Upper lobe of left lung (tissue), 6 donors: ENCODE data around the gene ATG4C. TPM values are rescaled to one million over a fixed set of nuclear protein-coding genes. Genes with fewer than 3 reads are reported as not detected.
A peak's percentile ranks its signal among the peaks of the same experiment; 100 is the strongest.

Experiments
- ATAC-seq, 2 donors: fragments of 200-7000 bp; cut with Tn5 transposase; one replicate each; pipeline ENCODE4 v1.9.1; 2022; ENCODE audit warnings: mild to moderate bottlenecking in 2 of 2, moderate library complexity in 2 of 2; ENCODE audit not compliant: low FRiP score in 2 of 2
- DNase-seq, 2 donors: peaks; one replicate each; pipeline ENCODE4 v3.0.0-alpha.2; 2019 to 2020
- H3K27ac ChIP-seq, 4 donors: fragments of 200-600 bp; sonication (generic); one replicate each; pipeline ENCODE4 v1.5.1; 2016 to 2019
- H3K27me3 ChIP-seq, 4 donors: fragments of 200-600 bp; sonication (generic); one replicate each; pipeline ENCODE4 v1.5.1; 2017 to 2019
- H3K36me3 ChIP-seq, 4 donors: fragments of 200-600 bp; sonication (generic); one replicate each; pipeline ENCODE4 v1.5.1; 2016 to 2019
- H3K4me1 ChIP-seq, 4 donors: fragments of 200-600 bp; sonication (generic); one replicate each; pipeline ENCODE4 v1.5.1; 2018 to 2019
- H3K4me3 ChIP-seq, 4 donors: fragments of 200-600 bp; sonication (generic); one replicate each; pipeline ENCODE4 v1.5.1; 2017 to 2019; ENCODE audit warnings: mild to moderate bottlenecking in 2 of 4, moderate library complexity in 1 of 4
- H3K9me3 ChIP-seq, 4 donors: fragments of 200-600 bp; sonication (generic); one replicate each; pipeline ENCODE4 v1.5.1; 2018 to 2019
- CTCF ChIP-seq, 6 experiments: fragments of 450-650 bp in 4 of 6; fragments of 200-600 bp in 2 of 6; sonication (generic) in 2 of 6; IDR thresholded peaks; one replicate each; pipeline ENCODE4 v1.5.1; 2016 to 2019; ENCODE audit warnings: antibody characterized with exemption in 6 of 6
- EP300 ChIP-seq, 4 donors: sonication (generic); formaldehyde crosslinking; IDR thresholded peaks; one replicate each; pipeline ENCODE4 v1.5.1; 2017; ENCODE audit warnings: antibody characterized with exemption in 4 of 4, control low read depth in 2 of 4
- POLR2A ChIP-seq, 4 donors: fragments of 450-650 bp; IDR thresholded peaks; one replicate each; pipeline ENCODE4 v1.5.1; 2016 to 2017; ENCODE audit warnings: antibody characterized with exemption in 4 of 4, mild to moderate bottlenecking in 2 of 4
- POLR2AphosphoS5 ChIP-seq, 2 donors: sonication (generic); formaldehyde crosslinking; IDR thresholded peaks; one replicate each; pipeline ENCODE4 v1.5.1; 2017; ENCODE audit warnings: antibody characterized with exemption in 2 of 2
- WGBS, 2 donors: methylation state at CpG; one replicate each; pipeline ENCODE4 v1.1.5; 2017 to 2018; 5-methylcytosine and 5-hydroxymethylcytosine counted together
- total RNA-seq, 6 donors: library from RNA; depleted of rRNA in 4 of 6; stranded (reverse); fragments of >200 nt in 4 of 6; gene quantifications; one replicate each; pipeline versions ENCODE4 v1.1.0 to v1.2.1, GENCODE V29; 2016 to 2021
- donor health status: DM: no; HTN: no; CAD: no; lungs with moderate emphysema.
- donor health status: DM: no; HTN: yes; CAD: no; lungs with severe emphysema.

Gene ATG4C
- total RNA-seq, 6 donors from 2014 or later: 2.1 to 14.8 (median 7.6) TPM

- H3K27me3 ChIP-seq: no peaks in the 10 kb centered on the region
- WGBS, 2 donors: 47 to 69% methylated on average over 1 of the region's 1 CpG
- no peak overlapping the region for H3K4me3 ChIP-seq
- DNase-seq (no peak), ATAC-seq (no peak)
- H3K4me1 ChIP-seq: no peaks in the 10 kb centered on the region
- TF ChIP-seq POLR2AphosphoS5 (IDR thresholded peaks at IDR 0.05): no peak
- H3K36me3 ChIP-seq: no peaks in the 10 kb centered on the region
- H3K9me3 ChIP-seq: no peaks in the 10 kb centered on the region
- no peak overlapping the region for H3K27ac ChIP-seq
Observed at GRCh38 chr1:62794053-62794452, 10.1 kb downstream of the ATG4C start.

GRCh38 chr1:62796221-62796620 lies 12.3 kb downstream of the ATG4C start:
- no peak for ATAC-seq
- no peaks in the 10 kb centered on the region for H3K27me3 ChIP-seq
- DNase-seq: no peak
- no peaks in the 10 kb centered on the region for H3K9me3 ChIP-seq
- no peak overlapping the region for H3K27ac ChIP-seq
- H3K4me1 ChIP-seq: no peaks in the 10 kb centered on the region
- H3K36me3 ChIP-seq: no peaks in the 10 kb centered on the region
- no peak overlapping the region for H3K4me3 ChIP-seq
- TF ChIP-seq CTCF (IDR thresholded peaks at IDR 0.05) (no peak), EP300 (IDR thresholded peaks at IDR 0.05) (no peak), POLR2AphosphoS5 (IDR thresholded peaks at IDR 0.05) (no peak), POLR2A (IDR thresholded peaks at IDR 0.05) (no peak)

- no peaks in the 10 kb centered on the region for H3K4me1 ChIP-seq
- H3K9me3 ChIP-seq: no peaks in the 10 kb centered on the region
- DNase-seq: no peak
- H3K27ac ChIP-seq: no peak overlapping the region
- ATAC-seq: no peak
- H3K4me3 ChIP-seq: no peak overlapping the region
- H3K36me3 ChIP-seq: peaks cover 0 to 5% (median 0%) of the 10 kb centered on the region in 4 donors
- H3K27me3 ChIP-seq: no peaks in the 10 kb centered on the region
- WGBS, 2 donors: 88 to 99% methylated on average over 2 of the region's 2 CpGs
- TF ChIP-seq EP300 (IDR thresholded peaks at IDR 0.05) (no peak), POLR2A (IDR thresholded peaks at IDR 0.05) (no peak), CTCF (IDR thresholded peaks at IDR 0.05) (no peak)
Observed at GRCh38 chr1:62799688-62800087, 15.8 kb downstream of the ATG4C start.

- ATAC-seq: peak in 1 of 2 donors; percentile 71
- WGBS, 2 donors: 79 to 80% methylated on average over 3 of the region's 3 CpGs
Observed at GRCh38 chr1:62800281-62800680, 16.3 kb downstream of the ATG4C start.

GRCh38 chr1:62800825-62801306 lies 16.9 kb downstream of the ATG4C start:
- ATAC-seq: peak in 1 of 2 donors; percentile 88
- H3K27ac ChIP-seq: peak overlapping the region in 1 of 4 donors; percentile 4
- peaks cover 0 to 5% (median 0%) of the 10 kb centered on the region in 4 donors for H3K36me3 ChIP-seq
- DNase-seq: no peak
- H3K27me3 ChIP-seq: no peaks in the 10 kb centered on the region
- no peak for TF ChIP-seq CTCF (IDR thresholded peaks at IDR 0.05)
- TF ChIP-seq POLR2AphosphoS5 (IDR thresholded peaks at IDR 0.05): no peak
- H3K4me1 ChIP-seq: no peaks in the 10 kb centered on the region
- no peaks in the 10 kb centered on the region for H3K9me3 ChIP-seq
- 46 to 54% methylated on average over 3 of the region's 3 CpGs for WGBS, 2 donors
- no peak overlapping the region for H3K4me3 ChIP-seq

More at GRCh38 chr1:62800281-62800680, 16.3 kb downstream of the ATG4C start:
- H3K27ac ChIP-seq: no peak overlapping the region
- no peaks in the 10 kb centered on the region for H3K27me3 ChIP-seq
- no peaks in the 10 kb centered on the region for H3K4me1 ChIP-seq
- no peak overlapping the region for H3K4me3 ChIP-seq
- no peak for TF ChIP-seq POLR2A (IDR thresholded peaks at IDR 0.05)
- TF ChIP-seq POLR2AphosphoS5 (IDR thresholded peaks at IDR 0.05): no peak
- TF ChIP-seq CTCF (IDR thresholded peaks at IDR 0.05): no peak
- no peak for TF ChIP-seq EP300 (IDR thresholded peaks at IDR 0.05)
- H3K9me3 ChIP-seq: no peaks in the 10 kb centered on the region
- DNase-seq: no peak
- peaks cover 0 to 5% (median 0%) of the 10 kb centered on the region in 4 donors for H3K36me3 ChIP-seq
